IPS DF 4.7 (cell line): ENCODE measurements around the gene ACKR4.
"Not testable (repeated sequence)": the region's sequence is repeated elsewhere in the genome, so short reads cannot be mapped to it uniquely, and the experiment has no call there.

Source experiments
- DNase-seq: peaks from one replicate; pipeline ENCODE4 v3.0.0-alpha.2; 2013; ENCODE audit warnings: low spot score; ENCODE audit errors: extremely low read depth

The ACKR4 gene

DNA sequence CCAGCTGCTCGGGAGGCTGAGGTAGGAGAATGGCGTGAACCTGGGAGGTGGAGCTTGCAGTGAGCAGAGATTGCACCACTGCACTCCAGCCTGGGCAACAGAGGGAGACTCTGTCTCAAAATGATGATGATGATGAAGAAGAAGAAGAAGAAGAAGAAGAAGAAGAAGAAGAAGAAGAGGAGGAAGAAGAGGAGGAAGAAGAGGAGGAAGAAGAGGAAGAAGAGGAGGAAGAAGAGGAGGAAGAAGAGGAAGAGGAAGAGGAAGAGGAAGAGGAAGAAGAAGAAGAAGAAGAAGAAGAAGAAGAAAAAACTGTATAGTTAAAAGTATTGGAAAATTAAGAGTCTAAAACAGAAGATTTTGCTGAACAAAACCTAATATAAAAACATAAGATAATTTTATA is 44.4 kb downstream of the ACKR4 start:
- not testable (repeated sequence) for DNase-seq

DNA sequence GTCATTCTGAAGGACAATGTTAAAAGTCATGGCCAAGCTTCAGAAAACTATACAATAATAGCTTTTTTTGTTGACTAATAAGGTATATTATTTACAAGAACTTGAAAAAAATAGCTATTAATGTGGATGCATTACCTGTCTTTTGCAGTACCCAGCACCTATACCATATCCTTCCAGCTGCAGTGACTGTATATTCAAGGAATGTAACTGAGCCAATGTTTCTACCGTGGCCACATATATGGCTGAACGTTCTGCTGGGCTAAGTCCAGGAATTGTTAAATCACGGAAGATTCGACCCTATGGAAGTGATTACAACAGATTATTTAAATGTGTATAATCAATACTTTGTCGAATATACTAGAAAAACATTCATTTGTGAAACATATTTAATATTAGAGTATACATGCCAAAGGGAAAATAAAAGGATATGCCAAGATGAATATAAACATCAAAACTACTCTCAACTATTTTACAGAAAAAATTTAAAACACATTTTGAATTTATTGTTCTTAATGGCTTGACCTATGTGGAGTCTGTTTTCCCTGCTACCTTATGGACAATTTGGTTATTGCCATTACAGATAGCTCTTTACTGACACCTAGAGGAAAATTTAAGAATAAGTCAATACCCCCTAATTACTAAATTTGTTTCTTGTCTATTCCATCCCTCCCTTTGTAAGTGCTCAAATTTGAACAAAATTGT is 44.9 kb downstream of the ACKR4 start:
- no peak for DNase-seq

DNA sequence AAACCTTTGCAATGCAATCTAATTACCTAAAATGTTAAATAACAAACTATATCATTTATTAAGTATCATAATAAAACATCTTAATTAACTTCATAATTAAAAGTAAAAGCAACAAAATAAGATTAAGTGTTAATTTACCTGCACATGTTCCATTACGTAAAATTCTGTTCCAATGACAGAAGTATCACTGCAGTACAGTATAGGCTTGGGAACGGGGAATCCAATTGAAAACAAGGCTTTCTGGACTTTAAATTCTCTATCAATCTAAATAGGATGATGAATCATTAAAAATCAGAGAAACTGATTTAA is 45.4 kb downstream of the ACKR4 start:
- DNase-seq = no peak

DNA sequence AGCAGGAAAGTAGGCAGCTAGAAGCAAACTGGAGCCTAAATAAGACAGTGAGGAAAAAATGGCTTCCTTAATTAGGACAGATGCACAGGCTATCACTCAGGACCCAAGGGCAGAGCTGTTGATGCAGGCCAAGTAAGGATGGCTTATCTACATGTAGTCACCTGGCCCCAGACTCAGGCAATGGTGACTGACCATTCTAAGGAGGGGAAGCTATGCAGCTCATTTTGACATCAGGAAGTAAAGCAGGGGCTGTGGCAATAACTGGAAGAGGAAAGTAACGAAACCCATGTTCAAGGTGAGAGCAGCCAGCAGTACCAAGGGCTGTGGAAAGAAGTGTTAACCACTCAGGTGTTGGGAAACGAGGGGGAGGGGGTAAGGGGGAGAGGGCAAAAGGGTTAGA is 46.3 kb downstream of the ACKR4 start:
- DNase-seq = no peak

DNA sequence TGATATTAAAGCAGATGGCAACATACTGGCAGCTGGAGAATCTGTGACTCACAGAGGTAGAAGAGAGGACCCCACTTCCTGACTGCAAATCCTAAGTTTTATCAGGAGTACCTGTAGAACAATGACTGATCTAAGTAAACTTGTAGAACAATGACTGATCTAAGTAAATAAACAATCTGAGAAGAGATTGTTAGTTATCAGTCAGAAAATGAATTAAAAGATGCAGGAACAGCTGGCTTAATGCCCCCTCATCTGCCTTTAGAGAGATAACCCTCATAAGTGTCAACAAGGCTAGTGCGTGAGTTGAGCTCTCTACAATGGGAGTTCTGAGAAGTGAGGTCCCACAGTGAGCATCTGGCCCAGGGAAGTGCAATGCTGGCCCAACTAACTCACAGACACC is 48.0 kb downstream of the ACKR4 start:
- DNase-seq = no peak

DNA sequence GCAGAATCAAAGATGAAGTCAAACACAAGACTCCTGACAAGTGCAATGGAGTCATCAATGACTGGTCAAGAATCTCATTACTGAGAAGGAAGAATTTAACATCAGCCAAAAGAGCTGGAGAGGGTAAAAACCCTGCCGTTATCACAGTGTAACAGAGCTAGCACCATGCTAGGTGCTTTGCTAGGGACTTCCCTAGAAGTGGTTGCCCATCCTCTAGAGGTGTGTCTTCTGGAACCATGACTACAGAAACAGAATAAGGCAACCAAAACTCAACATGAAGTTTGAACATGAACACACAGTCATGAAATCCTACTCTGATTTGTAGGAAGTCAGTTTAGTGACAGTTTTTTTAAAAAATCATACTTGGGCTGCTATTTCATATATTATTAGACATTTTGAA is 53.1 kb downstream of the ACKR4 start:
- DNase-seq = no peak
